Jurkat, Clone E6-1 (cell line): ENCODE results near the gene WDR33.

Source experiments
- DNase-seq: peaks from one replicate; pipeline ENCODE4 v3.0.0-alpha.2; 2011; ENCODE audit warnings: low read depth, low spot score
- H3K4me3 ChIP-seq: 2 replicates; pipeline ENCODE4 v1.5.1; 2011; ENCODE audit warnings: mild to moderate bottlenecking, low read length, control low read depth, moderate library complexity

The WDR33 gene

GRCh38 chr2:127664065-127664894, 146.7 kb downstream of the WDR33 start:
- no peak overlapping the region for H3K4me3 ChIP-seq
- DNase-seq = no peak

- no peak overlapping the region for H3K4me3 ChIP-seq
- no peak for DNase-seq
Observed at GRCh38 chr2:127663566-127664064, 147.4 kb downstream of the WDR33 start.

- H3K4me3 ChIP-seq = no peak overlapping the region
- no peak for DNase-seq
Observed at GRCh38 chr2:127662937-127663565, 147.9 kb downstream of the WDR33 start.

GRCh38 chr2:127661949-127662510, 148.9 kb downstream of the WDR33 start:
- no peak for DNase-seq

GRCh38 chr2:127661072-127661649, 149.8 kb downstream of the WDR33 start:
- no peak for DNase-seq
- H3K4me3 ChIP-seq = no peak overlapping the region

More at GRCh38 chr2:127661949-127662510, 148.9 kb downstream of the WDR33 start:
- H3K4me3 ChIP-seq = no peak overlapping the region

GRCh38 chr2:127660291-127660578, 150.7 kb downstream of the WDR33 start:
- H3K4me3 ChIP-seq = no peak overlapping the region
- DNase-seq = no peak

- no peak overlapping the region for H3K4me3 ChIP-seq
- no peak for DNase-seq
Observed at GRCh38 chr2:127659408-127660290, 151.3 kb downstream of the WDR33 start.

- DNase-seq = no peak
Observed at GRCh38 chr2:127658641-127659407, 152.1 kb downstream of the WDR33 start.

GRCh38 chr2:127658146-127658545, 152.8 kb downstream of the WDR33 start:
- no peak overlapping the region for H3K4me3 ChIP-seq
- DNase-seq = no peak

More at GRCh38 chr2:127658641-127659407, 152.1 kb downstream of the WDR33 start:
- no peak overlapping the region for H3K4me3 ChIP-seq

GRCh38 chr2:127657232-127657595, 153.8 kb downstream of the WDR33 start:
- no peak overlapping the region for H3K4me3 ChIP-seq
- DNase-seq = no peak

- DNase-seq = no peak
Observed at GRCh38 chr2:127656569-127657231, 154.3 kb downstream of the WDR33 start.

GRCh38 chr2:127655209-127656073, 155.5 kb downstream of the WDR33 start:
- DNase-seq = no peak
- no peak overlapping the region for H3K4me3 ChIP-seq

More at GRCh38 chr2:127656569-127657231, 154.3 kb downstream of the WDR33 start:
- no peak overlapping the region for H3K4me3 ChIP-seq

- no peak for DNase-seq
- no peak overlapping the region for H3K4me3 ChIP-seq
Observed at GRCh38 chr2:127654838-127655175, 156.2 kb downstream of the WDR33 start.

GRCh38 chr2:127654084-127654837, 156.7 kb downstream of the WDR33 start:
- no peak for DNase-seq
- no peak overlapping the region for H3K4me3 ChIP-seq

GRCh38 chr2:127653421-127654083, 157.4 kb downstream of the WDR33 start:
- DNase-seq = no peak

More at GRCh38 chr2:127653421-127654083, 157.4 kb downstream of the WDR33 start:
- H3K4me3 ChIP-seq = no peak overlapping the region
